ENCODE data around the gene CD69.

DNA sequence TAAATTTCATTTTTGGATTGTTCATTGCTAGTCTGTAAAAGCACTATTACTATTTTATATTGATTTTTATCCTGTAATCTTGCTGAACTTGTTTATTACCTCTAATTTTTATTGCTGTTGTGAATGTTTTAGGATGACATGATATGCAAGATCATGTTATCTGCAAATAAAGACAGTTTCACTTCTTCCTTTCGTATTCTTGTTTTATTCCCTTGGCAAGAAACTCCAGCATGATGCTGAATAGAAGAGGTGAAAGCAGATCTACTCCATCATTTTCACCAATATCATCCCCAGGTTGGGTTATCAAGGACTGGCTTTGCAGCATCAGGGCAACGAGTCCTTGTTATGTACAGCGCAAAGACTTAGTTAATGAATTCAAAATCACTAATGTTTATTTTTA lies 25.1 kb downstream of the CD69 start:
- no peak for TF ChIP-seq EZH2 (optimal IDR thresholded peaks at IDR 0.05; ENCODE audit: low read depth, low read length)
- TF ChIP-seq, protein P1, sequence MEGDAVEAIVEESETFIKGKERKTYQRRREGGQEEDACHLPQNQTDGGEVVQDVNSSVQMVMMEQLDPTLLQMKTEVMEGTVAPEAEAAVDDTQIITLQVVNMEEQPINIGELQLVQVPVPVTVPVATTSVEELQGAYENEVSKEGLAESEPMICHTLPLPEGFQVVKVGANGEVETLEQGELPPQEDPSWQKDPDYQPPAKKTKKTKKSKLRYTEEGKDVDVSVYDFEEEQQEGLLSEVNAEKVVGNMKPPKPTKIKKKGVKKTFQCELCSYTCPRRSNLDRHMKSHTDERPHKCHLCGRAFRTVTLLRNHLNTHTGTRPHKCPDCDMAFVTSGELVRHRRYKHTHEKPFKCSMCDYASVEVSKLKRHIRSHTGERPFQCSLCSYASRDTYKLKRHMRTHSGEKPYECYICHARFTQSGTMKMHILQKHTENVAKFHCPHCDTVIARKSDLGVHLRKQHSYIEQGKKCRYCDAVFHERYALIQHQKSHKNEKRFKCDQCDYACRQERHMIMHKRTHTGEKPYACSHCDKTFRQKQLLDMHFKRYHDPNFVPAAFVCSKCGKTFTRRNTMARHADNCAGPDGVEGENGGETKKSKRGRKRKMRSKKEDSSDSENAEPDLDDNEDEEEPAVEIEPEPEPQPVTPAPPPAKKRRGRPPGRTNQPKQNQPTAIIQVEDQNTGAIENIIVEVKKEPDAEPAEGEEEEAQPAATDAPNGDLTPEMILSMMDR (IDR thresholded peaks at IDR 0.05; ENCODE audit: low read length) = no peak
- TF ChIP-seq EZH2phosphoT487 (IDR thresholded peaks at IDR 0.05; ENCODE audit: low read length) = no peak

Measured in MM.1S (cell line).